ENCODE results near the gene CDC16. TPM values are rescaled to one million over a fixed set of nuclear protein-coding genes. Genes with fewer than 3 reads are reported as not detected.

CDC16 gene
- total RNA-seq, 1 donor from 2014 or later, result 35.4 TPM

Small RNAs within 50 kb of the gene (microRNA-seq; reads per million reads assigned to microRNA genes)
- gene MIR4502 (not detected), gene MIR548AR (not detected)

Other genes with a start within 250 kb of the CDC16 start
- gene RASA3, start 102.3 kb upstream of the CDC16 start, total RNA-seq, result 32.1 and 36.0 TPM in 2 replicates
- gene CFAP97D2, start 55.6 kb upstream of the CDC16 start, total RNA-seq, result not detected in 2 replicates
- gene UPF3A, start 46.7 kb downstream of the CDC16 start, total RNA-seq, result 49.2 and 56.0 TPM in 2 replicates
- 12.5 and 16.5 TPM in 2 replicates for gene CHAMP1, start 79.6 kb downstream of the CDC16 start, total RNA-seq

All from myocyte (in vitro differentiated cells).